ENCODE measurements around the gene EFHD1. TPM values are rescaled to one million over a fixed set of nuclear protein-coding genes. Genes with fewer than 3 reads are reported as not detected.

EFHD1 gene
- polyA plus RNA-seq, 1 experiment: 76.5 TPM

DNA sequence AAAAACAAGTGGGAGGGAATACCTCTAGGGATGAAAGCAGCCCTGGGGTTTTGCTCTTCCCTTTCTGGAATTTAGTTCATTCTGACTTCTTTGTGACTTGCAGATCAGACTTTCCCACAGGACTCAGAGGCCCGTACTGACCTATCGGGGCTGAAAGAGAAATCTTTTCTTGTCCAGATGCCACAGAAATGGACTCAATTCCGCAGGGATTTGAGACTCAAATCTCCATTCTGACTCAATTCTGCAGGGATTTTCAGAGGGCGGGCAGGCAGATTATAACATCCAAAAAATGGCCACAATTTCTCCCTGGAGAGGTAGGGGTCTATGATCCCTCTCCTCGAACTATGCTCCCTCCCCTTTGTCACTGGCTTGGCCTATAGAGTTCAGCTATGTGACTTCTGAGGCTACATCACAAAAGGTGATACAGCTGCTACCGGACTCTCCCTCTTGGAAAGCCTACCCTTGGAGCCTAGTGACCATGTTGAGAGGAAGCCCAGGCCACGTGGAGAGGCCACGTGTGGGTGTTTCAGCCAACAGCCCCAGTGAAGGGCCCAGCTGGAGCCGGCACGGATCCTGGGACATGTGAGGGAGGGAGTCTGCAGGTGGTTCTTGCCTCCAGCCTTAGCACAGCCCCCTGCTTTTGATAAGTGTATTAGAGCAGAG is 4.8 kb upstream of the EFHD1 start:
- POLR2A ChIA-PET: no interaction called here
- Histone ChIP-seq H3K36me3 (ENCODE audit: control insufficient read depth, insufficient read depth, low read length) (no peaks in the 10 kb centered on the region), H3K4me3 (ENCODE audit: low read depth, low read length) (no peak overlapping the region), H3K27me3 (ENCODE audit: control insufficient read depth, insufficient read depth, low read length) (peaks cover 5% of the 10 kb centered on the region)
- CTCF ChIA-PET: no interaction called here
- TF ChIP-seq, protein P1, sequence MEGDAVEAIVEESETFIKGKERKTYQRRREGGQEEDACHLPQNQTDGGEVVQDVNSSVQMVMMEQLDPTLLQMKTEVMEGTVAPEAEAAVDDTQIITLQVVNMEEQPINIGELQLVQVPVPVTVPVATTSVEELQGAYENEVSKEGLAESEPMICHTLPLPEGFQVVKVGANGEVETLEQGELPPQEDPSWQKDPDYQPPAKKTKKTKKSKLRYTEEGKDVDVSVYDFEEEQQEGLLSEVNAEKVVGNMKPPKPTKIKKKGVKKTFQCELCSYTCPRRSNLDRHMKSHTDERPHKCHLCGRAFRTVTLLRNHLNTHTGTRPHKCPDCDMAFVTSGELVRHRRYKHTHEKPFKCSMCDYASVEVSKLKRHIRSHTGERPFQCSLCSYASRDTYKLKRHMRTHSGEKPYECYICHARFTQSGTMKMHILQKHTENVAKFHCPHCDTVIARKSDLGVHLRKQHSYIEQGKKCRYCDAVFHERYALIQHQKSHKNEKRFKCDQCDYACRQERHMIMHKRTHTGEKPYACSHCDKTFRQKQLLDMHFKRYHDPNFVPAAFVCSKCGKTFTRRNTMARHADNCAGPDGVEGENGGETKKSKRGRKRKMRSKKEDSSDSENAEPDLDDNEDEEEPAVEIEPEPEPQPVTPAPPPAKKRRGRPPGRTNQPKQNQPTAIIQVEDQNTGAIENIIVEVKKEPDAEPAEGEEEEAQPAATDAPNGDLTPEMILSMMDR (IDR thresholded peaks at IDR 0.05; ENCODE audit: insufficient read depth, low read depth, low read length): no peak
- DNase-seq (ENCODE audit: low read depth): no peak

DNA sequence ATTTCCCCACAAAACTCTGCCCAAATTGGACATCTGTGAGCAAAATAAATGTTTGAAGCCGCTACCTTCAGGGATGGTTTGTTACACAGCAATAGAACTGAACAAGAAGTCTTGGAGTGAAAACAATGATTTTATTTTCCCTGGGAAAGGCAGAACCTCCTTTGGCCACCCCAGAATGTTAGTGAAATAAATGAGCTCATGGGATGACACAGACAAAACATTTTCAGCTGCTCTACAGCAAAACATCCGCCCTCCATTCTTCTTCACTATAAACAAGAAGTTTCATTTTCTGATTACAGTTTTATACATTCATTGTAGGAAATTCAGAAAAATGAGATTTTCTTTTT is 4.3 kb upstream of the EFHD1 start:
- ChIA-PET POLR2A (no interaction called here), CTCF (no interaction called here)
- TF ChIP-seq, protein P1 (IDR thresholded peaks at IDR 0.05; ENCODE audit: insufficient read depth, low read depth, low read length): no peak
- no peak for DNase-seq (ENCODE audit: low read depth)
- Histone ChIP-seq H3K36me3 (ENCODE audit: control insufficient read depth, insufficient read depth, low read length) (no peaks in the 10 kb centered on the region), H3K4me3 (ENCODE audit: low read depth, low read length) (no peak overlapping the region), H3K27me3 (ENCODE audit: control insufficient read depth, insufficient read depth, low read length) (peaks cover 2% of the 10 kb centered on the region)

DNA sequence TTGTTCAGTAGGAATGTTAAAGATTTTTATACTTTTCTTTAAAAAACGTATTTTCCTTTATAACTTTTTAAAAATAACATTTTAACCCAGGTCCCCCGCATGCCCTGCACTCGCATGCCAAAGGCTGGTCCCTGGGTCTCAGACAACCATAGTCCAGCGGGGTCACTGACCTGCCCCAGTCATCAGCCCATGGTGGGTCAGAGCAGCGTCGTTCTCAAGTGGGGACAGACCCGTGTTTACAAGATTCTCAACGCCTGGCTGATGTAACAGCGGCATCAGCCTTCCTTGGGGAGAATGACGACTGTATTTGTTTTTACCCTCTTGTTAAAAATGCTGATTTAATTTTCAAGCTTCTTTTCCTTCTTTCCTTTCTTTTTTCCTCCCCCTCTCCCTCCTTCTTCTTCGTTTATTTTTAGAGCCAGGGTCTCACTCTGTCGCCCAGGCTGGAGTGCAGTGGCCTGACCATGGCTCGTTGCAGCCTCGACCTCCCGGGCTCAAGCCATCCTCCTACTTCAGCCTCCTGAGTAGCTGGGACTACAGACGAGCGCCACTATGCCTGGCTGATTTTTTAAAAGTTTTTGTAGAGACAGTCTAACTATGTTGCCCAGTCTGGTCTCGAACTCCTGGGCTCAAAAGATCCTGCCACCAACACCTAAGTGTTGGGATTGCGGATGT is 1.0 kb upstream of the EFHD1 start:
- ChIA-PET CTCF (interaction anchor here (2.0 to 4.1 kb wide), 3 partner anchors 8 to 37 kb away, joined by 6 to 20 read pairs (median 14); no protein-coding TSS in a partner anchor), POLR2A (interaction anchor here (0.6 kb wide), 1 partner anchor 10 kb away, joined by 9 read pairs; no protein-coding TSS in a partner anchor)
- H3K27me3 ChIP-seq (ENCODE audit: control insufficient read depth, insufficient read depth, low read length): peaks cover 2% of the 10 kb centered on the region; the same call in 1 of the 2 replicates
- TF ChIP-seq, protein P1 (IDR thresholded peaks at IDR 0.05; ENCODE audit: insufficient read depth, low read depth, low read length): no peak
- peak overlapping the region; percentile 55 for H3K4me3 ChIP-seq (ENCODE audit: low read depth, low read length)
- no peak for DNase-seq (ENCODE audit: low read depth)
- H3K36me3 ChIP-seq (ENCODE audit: control insufficient read depth, insufficient read depth, low read length): no peaks in the 10 kb centered on the region

DNA sequence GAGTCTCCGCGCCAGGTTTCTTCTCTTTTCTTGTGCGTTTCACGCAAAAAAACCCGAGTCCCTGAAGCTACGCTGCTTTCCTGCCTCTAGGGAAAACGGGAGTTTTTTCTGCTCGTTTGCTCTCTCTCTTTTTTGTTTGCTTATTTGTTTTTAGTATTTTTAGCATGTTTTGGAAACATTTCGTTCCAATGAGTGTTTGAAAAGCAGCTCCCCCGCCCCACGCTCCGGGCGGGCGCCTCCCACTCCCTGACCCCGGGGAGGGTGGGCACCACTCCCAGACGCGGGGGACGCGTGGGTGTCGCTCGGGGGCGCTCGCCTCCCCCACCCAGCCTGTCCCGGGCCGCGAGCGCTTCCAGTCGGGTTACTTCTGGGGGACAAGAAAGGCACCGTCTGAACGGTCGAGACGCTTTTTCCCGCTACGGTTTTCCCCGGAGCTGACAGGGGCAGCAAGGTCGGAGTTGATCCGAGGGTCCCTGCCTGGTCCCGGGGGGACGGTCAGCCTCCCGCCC is 446 bp upstream of the EFHD1 start:
- ChIA-PET CTCF (interaction anchor here (0.9 to 4.1 kb wide), 5 partner anchors 9 to 36 kb away, joined by 3 to 20 read pairs (median 6); no protein-coding TSS in a partner anchor), POLR2A (interaction anchor here (0.6 kb wide), 1 partner anchor 11 kb away, joined by 9 read pairs; no protein-coding TSS in a partner anchor)
- peaks cover 2% of the 10 kb centered on the region; the same call in 1 of the 2 replicates for H3K27me3 ChIP-seq (ENCODE audit: control insufficient read depth, insufficient read depth, low read length)
- peak; percentile 35 for DNase-seq (ENCODE audit: low read depth)
- H3K36me3 ChIP-seq (ENCODE audit: control insufficient read depth, insufficient read depth, low read length): no peaks in the 10 kb centered on the region
- TF ChIP-seq, protein P1 (IDR thresholded peaks at IDR 0.05; ENCODE audit: insufficient read depth, low read depth, low read length): no peak
- peak overlapping the region; percentile 55 for H3K4me3 ChIP-seq (ENCODE audit: low read depth, low read length)

All from BJ (cell line).